Thoracic aorta (tissue), 2 donors: ENCODE measurements around the gene FAM110A. TPM values are rescaled to one million over a fixed set of nuclear protein-coding genes. Genes with fewer than 3 reads are reported as not detected.
A peak's percentile ranks its signal among the peaks of the same experiment; 100 is the strongest.

Experiments
- ATAC-seq: fragments of 150-250 bp; one replicate; pipeline ENCODE4 v1.8.0; 2017; ENCODE audit warnings: low read depth; ENCODE audit not compliant: insufficient number of reproducible peaks, low FRiP score
- DNase-seq: peaks from one replicate; pipeline ENCODE4 v3.0.0-alpha.2; 2020; ENCODE audit warnings: low spot score
- H3K27ac ChIP-seq, 2 donors: fragments of 200-600 bp; sonication (generic); 1 replicate in 1 of 2; 2 replicates in 1 of 2; pipeline ENCODE4 v1.5.1; 2016; ENCODE audit warnings: mild to moderate bottlenecking in 2 of 2, moderate library complexity in 2 of 2
- H3K27me3 ChIP-seq: fragments of 200-600 bp; sonication (generic); replicated peaks from 2 replicates; pipeline ENCODE4 v1.6.0; 2016; ENCODE audit warnings: mild to moderate bottlenecking; ENCODE audit not compliant: insufficient read depth
- H3K36me3 ChIP-seq: fragments of 200-600 bp; sonication (generic); one replicate; pipeline ENCODE4 v1.5.1; 2016
- H3K4me1 ChIP-seq, 2 donors: fragments of 200-600 bp; sonication (generic); 1 replicate in 1 of 2; 2 replicates in 1 of 2; pipeline versions ENCODE4 v1.5.1 to v1.6.0; 2016; ENCODE audit warnings: low read depth in 2 of 2, mild to moderate bottlenecking in 1 of 2; ENCODE audit not compliant: control insufficient read depth in 1 of 2
- H3K4me3 ChIP-seq: fragments of 200-600 bp; sonication (generic); 2 replicates; pipeline ENCODE4 v1.5.1; 2016; ENCODE audit warnings: mild to moderate bottlenecking
- H3K9me3 ChIP-seq: fragments of 200-600 bp; sonication (generic); 2 replicates; pipeline ENCODE4 v1.5.1; 2016
- CTCF ChIP-seq: fragments of 200-600 bp; sonication (generic); IDR thresholded peaks from one replicate; pipeline ENCODE4 v1.5.1; 2019; ENCODE audit warnings: antibody characterized with exemption
- total RNA-seq, 2 donors: library from RNA; depleted of rRNA; stranded (reverse); fragments of >200 nt; gene quantifications; one replicate each; pipeline versions ENCODE4 v1.1.0 to v1.2.3, GENCODE V29; 2016

FAM110A gene
- total RNA-seq, 2 donors from 2014 or later = 0.81 to 3.5 TPM

DNA sequence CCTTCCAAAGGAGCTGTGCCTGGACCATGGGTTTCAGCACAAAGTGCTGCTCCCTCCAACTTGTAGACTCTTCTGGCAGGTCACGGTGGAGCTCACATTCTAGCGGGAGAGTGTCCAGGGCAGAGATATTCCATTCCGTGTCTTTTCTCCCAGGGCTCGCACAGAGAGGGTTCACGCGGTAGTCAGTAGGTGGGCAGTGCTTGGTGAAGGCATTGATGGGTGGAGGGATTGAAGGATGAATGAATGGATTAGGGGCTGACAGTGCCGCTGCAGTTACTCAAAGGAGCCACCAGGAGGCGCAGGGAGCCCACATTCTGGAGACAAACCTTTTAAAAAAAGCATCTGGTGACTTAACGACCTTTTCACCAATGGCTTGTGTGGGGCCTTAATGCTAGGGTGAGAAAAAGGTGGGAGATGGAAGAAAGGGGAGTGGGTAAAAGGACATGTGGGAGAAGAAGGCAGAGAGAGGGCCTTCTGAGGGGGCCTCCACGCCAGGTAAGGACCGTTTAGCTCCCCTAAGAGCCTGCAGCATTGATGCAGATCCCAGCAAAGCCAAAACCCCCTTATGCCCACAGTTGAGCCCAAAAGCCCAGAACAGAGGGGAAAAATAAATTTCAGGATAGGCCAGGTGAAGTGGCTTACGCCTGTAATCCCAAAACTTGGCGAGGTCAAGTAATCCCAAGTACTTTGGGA lies 17.5 kb upstream of the FAM110A start:
- H3K4me3 ChIP-seq = no peak overlapping the region
- no peaks in the 10 kb centered on the region for H3K9me3 ChIP-seq
- TF ChIP-seq CTCF = peak; percentile 98
- no peak for ATAC-seq
- no peaks in the 10 kb centered on the region for H3K36me3 ChIP-seq
- H3K27ac ChIP-seq = no peak overlapping the region
- DNase-seq = no peak
- H3K27me3 ChIP-seq = no peaks in the 10 kb centered on the region
- no peaks in the 10 kb centered on the region for H3K4me1 ChIP-seq

- Histone ChIP-seq H3K4me3 (no peak overlapping the region), H3K9me3 (no peaks in the 10 kb centered on the region), H3K4me1 (no peaks in the 10 kb centered on the region), H3K36me3 (no peaks in the 10 kb centered on the region), H3K27me3 (no peaks in the 10 kb centered on the region), H3K27ac (no peak overlapping the region)
- ATAC-seq (no peak), DNase-seq (no peak)
- no peak for TF ChIP-seq CTCF
Measured at GRCh38 chr20:818001-818664, 15.4 kb upstream of the FAM110A start.

- no peak for ATAC-seq
- no peaks in the 10 kb centered on the region for H3K36me3 ChIP-seq
- H3K27ac ChIP-seq = no peak overlapping the region
- no peaks in the 10 kb centered on the region for H3K4me1 ChIP-seq
- H3K9me3 ChIP-seq = no peaks in the 10 kb centered on the region
- DNase-seq = no peak
- H3K27me3 ChIP-seq = no peaks in the 10 kb centered on the region
- H3K4me3 ChIP-seq = no peak overlapping the region
- TF ChIP-seq CTCF = no peak
Measured at GRCh38 chr20:819680-820322, 13.7 kb upstream of the FAM110A start.

DNA sequence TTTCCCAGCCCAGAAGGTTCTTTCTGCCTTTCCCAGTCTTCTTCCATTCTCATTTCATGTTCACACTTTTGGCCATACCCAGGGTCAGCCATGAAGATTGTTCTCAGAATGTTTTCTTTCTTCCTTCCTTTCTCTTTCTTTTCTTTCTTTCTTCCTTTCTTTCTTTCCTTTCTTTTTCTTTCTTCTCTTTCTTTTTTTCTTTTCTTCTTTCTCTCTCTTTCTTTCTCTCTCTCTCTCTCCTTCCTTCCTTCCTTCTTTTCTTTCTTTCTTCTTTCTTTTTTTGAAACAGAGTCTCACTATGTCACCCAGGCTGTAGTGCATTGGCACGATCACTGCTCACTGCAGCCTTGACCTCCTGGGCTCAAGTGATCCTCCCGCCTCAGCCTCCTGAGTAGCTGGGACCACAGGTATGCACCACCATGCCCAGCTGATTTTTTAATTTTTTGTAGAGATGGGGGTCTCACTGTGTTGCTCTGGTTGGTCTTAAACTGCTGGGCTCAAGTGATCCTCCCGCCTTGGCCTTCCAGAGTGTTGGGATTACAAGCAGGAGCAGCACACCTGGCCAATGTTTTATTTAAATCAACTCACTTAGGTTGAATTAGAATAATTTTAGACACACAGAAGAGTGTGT lies 13.1 kb upstream of the FAM110A start:
- TF ChIP-seq CTCF = no peak
- Histone ChIP-seq H3K27me3 (no peaks in the 10 kb centered on the region), H3K4me3 (no peak overlapping the region), H3K4me1 (no peaks in the 10 kb centered on the region), H3K27ac (no peak overlapping the region), H3K36me3 (no peaks in the 10 kb centered on the region), H3K9me3 (no peaks in the 10 kb centered on the region)
- DNase-seq (no peak), ATAC-seq (no peak)
